ENCODE data around the gene B9D2.

Gene B9D2

DNA sequence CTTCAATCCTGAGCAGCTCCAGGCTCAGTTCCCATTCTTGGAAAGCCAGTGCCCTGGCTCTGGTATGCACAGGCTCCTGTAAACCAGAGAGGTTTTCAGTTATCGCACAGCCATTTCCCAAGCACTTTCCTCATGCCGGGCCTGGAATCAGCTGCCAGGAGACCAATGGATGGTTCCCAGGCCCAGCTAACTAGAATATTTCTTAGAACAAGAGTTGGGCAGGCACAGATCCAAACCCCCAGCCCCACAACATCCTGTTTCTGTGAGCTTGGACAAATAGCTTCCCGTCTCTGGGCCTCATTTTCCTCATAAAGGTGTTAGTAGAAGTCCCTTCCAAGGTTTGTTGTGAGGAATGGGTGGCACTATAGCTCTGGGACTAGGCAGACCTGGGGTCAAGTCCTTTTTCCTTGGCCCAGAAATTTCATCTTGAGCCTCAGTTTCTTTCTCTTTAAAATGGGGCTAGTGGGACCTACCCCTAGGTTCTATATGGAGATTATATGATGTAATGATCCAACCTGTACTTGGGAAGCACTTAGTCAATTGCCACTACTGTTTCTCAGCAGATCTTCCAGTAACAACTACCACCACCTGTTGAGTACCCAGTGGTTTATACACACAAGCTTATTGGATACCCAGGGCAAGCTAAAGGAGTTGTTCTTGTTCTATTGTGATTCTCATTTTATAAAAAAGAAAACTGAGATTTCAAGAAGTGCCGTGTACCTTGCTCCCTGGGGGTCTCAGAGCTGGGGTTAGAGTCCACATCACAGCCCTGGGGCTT lies 59.1 kb downstream of the B9D2 start:
- WGBS (ENCODE audit: insufficient coverage): 66% methylated on average over 4 of the region's 4 CpGs
- H3K36me3 ChIP-seq (ENCODE audit: control insufficient read depth in 4 of 4, insufficient read depth in 4 of 4, low read length in 3 of 4): peaks cover 11 to 82% (median 51%) of the 10 kb centered on the region in 4 experiments

More for the DNA sequence above, 59.1 kb downstream of the B9D2 start:
- no peak for DNase-seq
- Histone ChIP-seq H3K4me1 (ENCODE audit: control extremely low read depth in 1 of 4, control insufficient read depth in 4 of 4, insufficient read depth in 4 of 4, low read length in 3 of 4) (peaks cover 34 to 94% (median 70%) of the 10 kb centered on the region in 4 experiments), H3K27me3 (replicated peaks in 2 of 5; ENCODE audit: control insufficient read depth in 4 of 5, insufficient read depth in 5 of 5, low read length in 4 of 5) (no peaks in the 10 kb centered on the region), H3K4me3 (ENCODE audit: control insufficient read depth in 1 of 7, extremely low read depth in 1 of 7, insufficient read depth in 4 of 7, low read depth in 2 of 7, low read length in 6 of 7) (no peak overlapping the region), H3K9me3 (ENCODE audit: control extremely low read depth in 1 of 5, control insufficient read depth in 4 of 5, insufficient read depth in 2 of 5, low read depth in 1 of 5, low read length in 4 of 5) (no peaks in the 10 kb centered on the region), H3K27ac (ENCODE audit: insufficient read depth in 1 of 2, low read depth in 1 of 2, low read length in 2 of 2, poor library complexity in 1 of 2, severe bottlenecking in 2 of 2) (peak overlapping the region; percentile 91 to 97)
- CTCF ChIA-PET: interaction anchor here (0.9 to 4.8 kb wide), 10 partner anchors 13 to 102 kb away, joined by 3 to 28 read pairs (median 4); partner anchors contain the start of gene TGFB1
- POLR2A ChIA-PET: interaction anchor here (0.7 to 1.2 kb wide), 2 partner anchors 13 to 539 kb away, joined by 3 to 4 read pairs; no protein-coding TSS in a partner anchor

Data from common myeloid progenitor, CD34-positive (primary cell).